ENCODE data around the gene DLX3. TPM values are rescaled to one million over a fixed set of nuclear protein-coding genes. Genes with fewer than 3 reads are reported as not detected.
A peak's percentile ranks its signal among the peaks of the same experiment; 100 is the strongest.

DLX3 gene
- total RNA-seq, 1 donor from 2014 or later: 0.69 TPM

GRCh38 chr17:49984776-49985175 lies 10.2 kb downstream of the DLX3 start:
- no peak for ATAC-seq

DNA sequence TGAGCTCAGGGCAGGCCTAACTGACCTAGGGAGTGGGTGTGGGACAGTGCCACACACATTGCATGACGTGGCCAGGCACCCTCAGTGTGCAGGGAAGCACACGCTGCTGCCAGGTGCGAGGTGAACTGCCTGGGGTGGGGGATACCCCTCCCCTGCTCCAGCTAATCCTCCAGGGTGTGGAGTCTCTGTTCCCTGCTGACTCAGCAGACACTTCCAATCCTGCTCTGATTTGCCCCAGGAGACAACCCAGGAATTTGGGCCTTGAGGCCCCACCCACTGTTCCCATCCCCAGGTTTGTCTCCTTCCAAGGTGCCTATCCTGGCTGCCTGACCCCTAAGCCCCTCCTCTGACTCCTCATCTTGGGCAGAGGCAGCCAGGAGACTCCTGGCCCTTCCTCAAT lies 10.7 kb downstream of the DLX3 start:
- Histone ChIP-seq H3K27ac (no peak overlapping the region), H3K4me1 (peaks cover 4% of the 10 kb centered on the region), H3K9me3 (no peaks in the 10 kb centered on the region), H3K4me3 (no peak overlapping the region), H3K27me3 (peaks cover 35% of the 10 kb centered on the region), H3K36me3 (no peaks in the 10 kb centered on the region)
- no peak for TF ChIP-seq CTCF (IDR thresholded peaks at IDR 0.05)
- intact Hi-C loops (cut with DNase I): no loop called here
- ATAC-seq (no peak), DNase-seq (no peak)

More at GRCh38 chr17:49984776-49985175, 10.2 kb downstream of the DLX3 start:
- H3K4me1 ChIP-seq: peaks cover 4% of the 10 kb centered on the region
- no peaks in the 10 kb centered on the region for H3K36me3 ChIP-seq
- H3K9me3 ChIP-seq: no peaks in the 10 kb centered on the region
- H3K4me3 ChIP-seq: no peak overlapping the region
- intact Hi-C loops (cut with DNase I): no loop called here
- peaks cover 35% of the 10 kb centered on the region for H3K27me3 ChIP-seq
- no peak overlapping the region for H3K27ac ChIP-seq
- no peak for TF ChIP-seq CTCF (IDR thresholded peaks at IDR 0.05)
- no peak for DNase-seq

DNA sequence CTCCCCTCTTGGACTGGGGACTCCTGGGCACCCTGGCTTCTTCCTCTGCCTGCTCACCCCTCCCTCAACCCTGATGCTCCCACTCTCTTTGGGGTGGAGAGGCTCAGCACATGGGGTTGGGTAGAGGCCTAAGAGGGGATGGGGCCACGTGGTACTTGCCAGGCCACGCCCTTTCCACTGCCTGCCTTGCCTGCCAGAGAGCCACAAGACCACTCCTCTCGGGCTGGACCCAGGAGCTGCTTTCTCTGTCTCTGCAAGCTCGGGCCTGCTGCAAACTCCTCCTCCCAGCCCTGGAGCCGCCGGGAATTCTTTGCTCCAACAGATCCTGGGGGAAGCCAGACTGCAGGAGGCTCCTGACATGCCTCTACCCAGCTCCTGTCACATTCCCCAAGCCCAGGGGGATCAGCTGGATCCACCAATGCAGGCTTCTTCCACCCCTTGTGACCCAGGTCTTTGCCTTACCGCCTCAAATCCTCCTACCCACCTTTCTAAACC lies 14.3 kb downstream of the DLX3 start:
- no peak for DNase-seq
- intact Hi-C loops (cut with DNase I): no loop called here
- Histone ChIP-seq H3K27ac (no peak overlapping the region), H3K9me3 (no peaks in the 10 kb centered on the region), H3K36me3 (no peaks in the 10 kb centered on the region), H3K4me1 (no peaks in the 10 kb centered on the region), H3K4me3 (no peak overlapping the region), H3K27me3 (peaks cover 12% of the 10 kb centered on the region)
- TF ChIP-seq CTCF (IDR thresholded peaks at IDR 0.05): no peak
- no peak for ATAC-seq

DNA sequence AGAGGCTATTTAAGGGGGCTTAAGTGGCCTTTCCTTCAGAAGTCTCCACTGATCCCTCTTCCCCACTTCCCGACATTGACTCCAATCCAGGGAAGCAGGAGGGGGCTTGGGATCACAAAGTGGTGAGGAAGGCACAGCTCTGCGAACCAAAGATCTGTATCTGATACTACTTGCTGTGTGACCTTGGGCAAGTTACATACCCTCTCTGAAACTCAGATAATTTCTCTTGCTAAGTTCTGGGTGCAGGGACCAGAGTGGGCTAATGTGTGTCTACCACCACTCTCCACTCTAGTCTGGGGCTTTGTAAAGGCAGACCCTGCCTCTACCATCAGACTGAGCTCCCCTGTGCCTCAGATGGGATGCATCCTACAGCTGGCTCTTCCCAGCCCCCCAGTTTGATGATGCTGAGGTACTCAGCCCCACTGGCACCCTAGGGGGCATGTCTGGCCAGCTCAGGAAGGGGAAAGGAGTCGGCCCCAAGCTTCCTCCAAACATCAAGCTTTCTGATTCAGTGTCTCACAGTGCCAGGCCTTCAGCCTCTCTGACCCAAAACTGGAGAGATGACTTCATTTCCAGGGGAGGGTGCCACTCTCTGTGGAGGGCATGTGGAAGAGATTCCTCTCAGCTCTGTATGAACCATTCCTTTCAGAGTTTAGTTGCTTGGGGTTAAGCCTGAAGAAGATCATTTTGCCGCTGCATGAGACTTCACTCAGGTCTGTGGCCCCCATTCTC lies 15.1 kb downstream of the DLX3 start:
- H3K4me3 ChIP-seq: no peak overlapping the region
- H3K36me3 ChIP-seq: no peaks in the 10 kb centered on the region
- ATAC-seq (no peak), DNase-seq (no peak)
- H3K27ac ChIP-seq: no peak overlapping the region
- H3K27me3 ChIP-seq: peaks cover 20% of the 10 kb centered on the region
- intact Hi-C loops (cut with DNase I): no loop called here
- H3K4me1 ChIP-seq: no peaks in the 10 kb centered on the region
- no peak for TF ChIP-seq CTCF (IDR thresholded peaks at IDR 0.05)
- H3K9me3 ChIP-seq: no peaks in the 10 kb centered on the region

DNA sequence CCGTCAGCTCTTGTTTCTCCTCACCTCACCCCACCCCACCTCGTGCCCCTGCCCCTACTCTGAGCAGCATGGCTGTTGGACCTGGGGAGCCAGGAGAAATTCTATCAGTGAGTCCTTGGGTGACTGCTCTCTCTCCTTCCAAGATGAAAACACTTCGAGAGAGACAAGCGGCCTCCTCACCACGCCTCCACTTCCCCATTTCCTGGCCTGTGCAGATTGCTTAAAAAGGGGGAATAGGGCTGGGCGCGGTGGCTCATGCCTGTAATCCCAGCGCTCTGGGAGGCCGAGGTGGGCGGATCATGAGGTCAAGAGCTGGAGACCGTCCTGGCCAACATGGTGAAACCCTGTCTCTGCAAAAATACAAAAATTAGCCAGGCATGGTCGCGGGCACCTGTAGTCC lies 16.5 kb downstream of the DLX3 start:
- Histone ChIP-seq H3K9me3 (no peaks in the 10 kb centered on the region), H3K27me3 (peaks cover 32% of the 10 kb centered on the region), H3K4me3 (no peak overlapping the region), H3K4me1 (no peaks in the 10 kb centered on the region), H3K27ac (no peak overlapping the region), H3K36me3 (no peaks in the 10 kb centered on the region)
- DNase-seq: peak; percentile 85
- TF ChIP-seq CTCF (IDR thresholded peaks at IDR 0.05): no peak
- ATAC-seq: peak; percentile 86
- intact Hi-C loops (cut with DNase I): no loop called here

Measured in upper lobe of right lung (tissue), 1 donor.